SK-N-SH (cell line): ENCODE data around the gene ENOX1.

Experiments
- FOSL2 ChIP-seq: IDR thresholded peaks from 2 replicates; pipeline ENCODE4 v1.4.0; 2012; ENCODE audit warnings: low read depth, mild to moderate bottlenecking, moderate library complexity, borderline replicate concordance
- RAD21 ChIP-seq: IDR thresholded peaks from 2 replicates; pipeline ENCODE4 v1.6.1; 2012; ENCODE audit warnings: mild to moderate bottlenecking, low read length
- TAF1 ChIP-seq: IDR thresholded peaks from 2 replicates; pipeline ENCODE4 v1.6.1; 2012; ENCODE audit warnings: low read depth, mild to moderate bottlenecking, low read length, moderate library complexity, borderline replicate concordance
- USF2 ChIP-seq: fragments of 150-350 bp; IDR thresholded peaks from 2 replicates; pipeline ENCODE4 v1.6.1; 2017; ENCODE audit warnings: antibody characterized with exemption, low read length, low read depth, borderline replicate concordance
- YY1 ChIP-seq: IDR thresholded peaks from 2 replicates; pipeline ENCODE4 v1.4.0; 2012; ENCODE audit warnings: low read depth, mild to moderate bottlenecking
- TF ChIP-seq, protein P1 (sequence below): fragments of 200-600 bp; sonication (generic); IDR thresholded peaks from 2 replicates; pipeline ENCODE4 v1.6.1; 2017; ENCODE audit warnings: antibody characterized with exemption, mild to moderate bottlenecking, moderate library complexity

DNA sequence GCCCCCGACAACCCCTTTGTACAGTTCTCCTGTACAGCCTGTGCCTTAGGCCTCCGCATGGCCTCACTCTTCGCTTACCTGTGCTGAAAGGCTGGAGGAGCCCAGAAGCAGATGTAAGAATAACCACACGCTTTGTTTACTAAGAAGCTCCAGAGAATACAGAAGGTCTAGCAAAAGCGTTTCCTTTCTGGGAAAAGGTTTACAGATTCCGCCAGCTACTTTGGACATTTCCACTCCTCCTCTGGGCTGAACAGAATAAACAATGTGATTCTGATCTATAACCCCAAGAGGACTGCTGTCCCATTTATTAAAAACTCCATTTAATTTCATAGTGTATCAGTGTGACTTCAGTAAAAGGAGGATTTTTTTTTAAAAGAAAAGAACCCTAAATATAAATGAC is 424.2 kb downstream of the ENOX1 start:
- TF ChIP-seq, protein P1, sequence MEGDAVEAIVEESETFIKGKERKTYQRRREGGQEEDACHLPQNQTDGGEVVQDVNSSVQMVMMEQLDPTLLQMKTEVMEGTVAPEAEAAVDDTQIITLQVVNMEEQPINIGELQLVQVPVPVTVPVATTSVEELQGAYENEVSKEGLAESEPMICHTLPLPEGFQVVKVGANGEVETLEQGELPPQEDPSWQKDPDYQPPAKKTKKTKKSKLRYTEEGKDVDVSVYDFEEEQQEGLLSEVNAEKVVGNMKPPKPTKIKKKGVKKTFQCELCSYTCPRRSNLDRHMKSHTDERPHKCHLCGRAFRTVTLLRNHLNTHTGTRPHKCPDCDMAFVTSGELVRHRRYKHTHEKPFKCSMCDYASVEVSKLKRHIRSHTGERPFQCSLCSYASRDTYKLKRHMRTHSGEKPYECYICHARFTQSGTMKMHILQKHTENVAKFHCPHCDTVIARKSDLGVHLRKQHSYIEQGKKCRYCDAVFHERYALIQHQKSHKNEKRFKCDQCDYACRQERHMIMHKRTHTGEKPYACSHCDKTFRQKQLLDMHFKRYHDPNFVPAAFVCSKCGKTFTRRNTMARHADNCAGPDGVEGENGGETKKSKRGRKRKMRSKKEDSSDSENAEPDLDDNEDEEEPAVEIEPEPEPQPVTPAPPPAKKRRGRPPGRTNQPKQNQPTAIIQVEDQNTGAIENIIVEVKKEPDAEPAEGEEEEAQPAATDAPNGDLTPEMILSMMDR = no peak
- TF ChIP-seq FOSL2 = no peak
- TF ChIP-seq YY1 = no peak
- TF ChIP-seq TAF1 = no peak
- TF ChIP-seq RAD21 = no peak
- TF ChIP-seq USF2 = no peak
